NCI-H2029 (cell line): ENCODE data around the gene PAAF1.

ENCODE experiments used
- DNase-seq: peaks from one replicate; lab custom pipeline; 2025; lab: John Stamatoyannopoulos, UW

The PAAF1 gene

DNA sequence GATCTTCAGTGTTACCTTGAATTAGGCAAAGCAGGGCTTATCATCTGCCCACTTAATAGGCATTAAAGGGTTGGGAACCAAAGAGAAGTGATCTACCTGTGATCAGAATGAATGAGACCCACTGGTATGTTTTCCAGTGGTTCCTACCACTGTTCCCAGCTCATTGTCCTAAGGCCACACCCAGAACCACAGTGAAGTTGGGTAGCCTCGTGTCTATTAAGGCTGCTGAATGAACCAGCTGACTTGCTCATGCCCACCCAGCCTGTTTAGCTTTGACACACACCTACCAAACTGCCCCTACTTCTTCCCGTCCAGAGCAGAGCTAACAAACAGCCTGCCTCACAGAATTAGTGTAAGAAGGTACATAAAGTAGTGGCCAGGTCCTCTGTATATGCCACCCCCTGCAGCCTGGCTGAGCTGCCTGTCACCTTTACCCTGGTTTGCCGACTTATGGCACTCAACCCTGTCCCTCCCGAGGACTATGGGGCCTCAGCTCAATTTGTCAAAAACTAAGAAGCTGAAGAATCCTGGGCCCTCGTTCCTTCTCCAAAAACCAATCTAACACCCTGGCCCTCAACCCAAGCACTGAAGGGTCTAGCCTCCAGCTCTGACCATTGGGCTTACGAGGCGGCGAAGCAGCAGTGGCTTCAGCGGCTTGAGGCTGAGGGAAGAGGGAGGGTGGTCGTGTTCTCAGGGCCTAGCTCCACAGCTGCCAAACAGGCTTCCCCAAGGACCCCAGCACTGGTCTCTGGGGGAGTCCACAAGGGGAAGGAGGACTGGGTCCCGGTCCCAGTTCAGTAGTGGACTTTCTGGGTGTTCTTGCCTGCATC lies 96.0 kb downstream of the PAAF1 start:
- no peak for DNase-seq

DNA sequence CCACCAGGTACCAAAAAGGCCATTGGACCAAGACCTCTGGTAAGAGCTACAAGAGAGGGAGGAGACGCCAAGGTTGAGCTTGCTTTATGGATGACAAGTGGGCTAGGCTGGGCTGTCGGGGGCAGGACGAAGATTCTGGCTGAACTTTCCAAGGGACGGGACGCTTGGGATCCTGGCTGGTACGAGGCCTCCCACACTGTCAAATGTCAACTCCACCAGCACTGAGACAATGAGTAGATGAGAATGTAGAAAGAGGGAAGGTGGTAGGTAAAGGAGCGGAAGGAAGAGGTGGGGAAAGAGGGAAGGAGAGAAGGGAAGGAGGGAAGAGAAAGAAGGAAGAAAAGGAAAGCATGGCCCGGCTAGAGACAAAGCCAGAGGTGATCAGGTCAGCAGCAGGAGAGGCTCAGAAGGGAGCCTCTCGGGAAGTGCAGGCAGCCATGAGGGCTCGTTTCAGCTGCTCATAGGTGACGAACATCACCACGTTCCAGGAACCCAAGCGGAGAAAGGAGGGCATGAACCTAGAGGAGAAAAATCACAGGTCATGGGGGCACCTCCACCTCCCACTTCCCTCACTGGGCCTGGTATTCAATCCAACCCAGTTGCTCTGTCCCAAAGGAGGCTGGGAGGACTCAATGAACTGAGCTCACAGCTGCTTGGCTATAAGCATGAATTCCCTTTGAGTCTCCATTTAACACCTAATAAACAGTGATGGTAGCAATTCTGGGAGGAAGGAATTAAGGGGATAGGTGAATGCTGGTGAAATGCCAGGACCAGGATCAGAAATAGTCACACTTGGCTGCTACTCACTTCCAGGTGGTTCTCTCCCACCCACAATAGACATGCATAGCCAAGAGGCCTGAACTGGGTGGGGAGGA lies 98.0 kb downstream of the PAAF1 start:
- DNase-seq: no peak

DNA sequence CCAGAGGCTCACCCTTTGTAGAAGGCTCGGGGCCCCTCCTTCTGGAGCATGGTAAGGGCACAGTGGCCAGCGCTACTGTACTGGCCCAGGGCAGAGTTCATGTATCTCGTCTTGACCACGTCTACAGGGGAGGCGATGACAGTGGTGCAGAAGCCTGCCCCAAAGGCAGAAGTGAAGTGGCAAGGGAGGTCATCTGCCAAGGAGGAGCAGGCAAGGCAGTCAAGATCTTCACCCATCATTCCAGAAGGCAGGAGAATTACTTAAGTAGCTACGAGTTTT lies 98.6 kb downstream of the PAAF1 start:
- no peak for DNase-seq

DNA sequence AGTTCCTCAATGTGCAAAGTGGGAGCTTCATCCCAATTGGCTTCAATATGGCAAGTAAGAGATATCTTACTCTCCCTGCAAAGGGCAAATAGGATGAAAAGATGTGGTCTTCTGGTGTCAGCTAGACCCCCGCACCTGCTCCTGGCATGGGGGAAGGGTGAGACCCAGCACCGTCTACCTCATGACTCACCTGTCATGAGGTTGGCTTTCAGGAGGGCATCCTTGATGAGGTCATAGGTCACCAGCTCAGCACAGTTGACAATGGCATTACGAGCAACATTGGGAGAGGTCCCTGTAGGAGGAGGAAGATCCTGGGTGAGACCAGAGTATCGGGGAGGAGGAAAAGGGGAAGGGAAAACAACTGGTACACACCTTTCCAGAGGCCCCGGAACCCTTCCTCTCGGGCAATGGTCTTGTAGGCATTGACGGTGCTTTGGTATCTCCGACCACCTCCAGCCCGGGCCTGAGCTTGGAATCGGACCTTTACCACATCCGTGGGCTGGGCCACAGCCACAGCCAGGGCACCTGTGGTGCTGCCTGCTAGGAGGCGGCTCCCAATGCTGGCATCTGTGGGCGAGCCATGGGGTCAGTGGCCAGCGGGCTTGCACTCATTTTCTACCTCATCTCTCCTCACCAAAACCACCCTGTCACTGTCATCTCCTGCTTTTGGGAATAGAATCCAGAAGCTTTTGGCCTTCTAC lies 99.8 kb downstream of the PAAF1 start:
- DNase-seq: no peak

DNA sequence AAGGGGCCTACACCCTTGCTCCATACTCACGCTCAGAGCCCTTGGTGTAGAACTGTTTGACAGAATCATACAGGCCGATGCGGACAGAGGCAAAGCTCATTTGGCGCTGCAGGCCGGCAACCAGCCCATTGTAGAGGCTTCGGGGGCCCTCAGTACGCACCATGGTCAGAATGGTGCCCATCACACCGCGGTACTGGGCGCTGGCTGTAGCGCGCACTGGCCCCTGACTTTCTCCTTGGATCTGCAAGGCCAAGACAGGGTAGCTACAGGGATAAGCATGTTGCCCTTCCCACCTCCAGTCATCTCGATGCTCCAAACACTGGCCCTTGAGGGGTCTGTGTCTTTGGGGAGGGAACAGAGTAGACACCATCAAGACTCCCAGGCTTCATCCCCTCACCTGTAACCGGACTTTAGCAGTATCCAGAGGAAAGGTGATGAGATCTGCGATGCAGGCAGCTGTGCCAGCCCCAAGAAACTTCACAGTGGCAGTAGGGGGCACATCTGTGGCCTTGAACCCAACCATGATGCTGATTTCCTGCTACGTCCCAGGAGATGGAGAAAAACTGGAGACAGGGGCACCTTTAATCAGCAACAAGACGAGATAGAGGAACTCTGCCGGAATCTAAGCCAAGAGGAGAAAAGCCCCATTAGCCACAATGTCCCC lies 101.2 kb downstream of the PAAF1 start:
- DNase-seq: no peak

DNA sequence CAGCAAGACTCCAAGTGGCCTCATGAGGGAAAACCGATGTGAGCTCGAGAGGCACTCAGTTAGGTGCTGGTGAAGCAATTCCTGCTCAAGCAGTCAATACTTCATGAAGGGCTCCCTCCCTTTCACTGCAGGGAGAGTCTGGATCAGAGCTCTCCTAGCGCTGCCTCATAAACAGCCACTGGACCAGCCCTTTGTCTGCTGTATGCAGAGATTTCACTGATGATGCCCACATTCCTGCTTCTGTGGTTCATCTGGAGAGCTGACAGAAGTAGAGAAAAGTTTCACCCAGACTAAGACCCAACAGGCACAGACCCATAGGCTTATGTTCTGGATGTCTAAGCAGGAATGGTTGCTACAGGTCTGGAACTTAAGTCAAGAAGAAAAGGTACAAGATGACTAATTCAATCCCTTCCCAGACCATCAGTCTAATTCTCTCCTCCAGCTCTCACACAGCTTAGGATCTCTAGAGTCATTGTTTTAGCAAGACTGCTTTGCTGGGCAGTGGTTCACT lies 101.8 kb downstream of the PAAF1 start:
- DNase-seq: no peak

DNA sequence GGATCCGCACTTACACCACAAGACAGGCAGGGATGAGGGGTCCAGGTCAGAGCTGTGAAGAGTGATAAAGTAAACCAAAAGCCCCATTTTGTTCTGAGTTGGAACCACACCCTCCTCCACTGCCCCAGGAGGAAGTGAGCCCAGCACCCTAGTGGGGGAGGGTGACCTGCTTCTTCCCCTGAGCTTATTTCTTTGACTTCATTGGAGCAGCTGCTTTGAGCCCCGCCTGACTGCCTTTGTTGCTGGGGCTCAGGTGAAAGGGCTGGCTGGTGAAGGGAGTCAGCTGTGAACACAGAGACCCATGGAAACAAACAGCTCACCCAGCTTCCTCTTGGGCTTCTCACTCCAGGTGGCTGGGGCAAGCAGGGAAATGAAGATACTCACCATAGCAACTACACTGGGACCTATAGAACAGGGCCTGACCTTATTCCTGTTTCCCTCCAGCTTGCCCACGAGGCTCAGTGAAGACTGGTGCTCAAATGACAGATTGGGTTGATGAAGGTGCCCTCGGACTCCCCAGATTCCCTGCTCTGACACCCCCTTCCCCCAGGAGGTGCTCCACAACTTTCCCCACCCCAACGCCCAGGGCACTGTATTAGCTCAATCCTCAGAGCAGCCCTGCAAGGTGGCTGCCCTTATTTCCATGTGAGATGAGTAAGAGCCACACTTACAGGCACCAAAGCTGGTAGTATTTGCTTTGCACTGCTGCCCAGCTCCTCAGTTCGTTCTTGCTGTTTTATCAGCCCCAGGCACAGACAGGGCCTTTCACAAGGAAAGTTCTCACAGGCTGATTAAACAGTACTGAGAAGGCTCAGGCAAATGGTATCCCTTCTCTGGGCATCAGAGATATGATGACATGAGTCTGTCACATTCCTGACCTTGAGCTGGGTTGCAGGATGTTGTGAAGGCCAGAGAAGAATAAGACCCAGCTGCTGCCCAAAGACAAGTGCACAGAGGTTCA lies 103.5 kb downstream of the PAAF1 start:
- peak; percentile 65 for DNase-seq
